NCI-H82 (cell line): ENCODE measurements around the gene TMEM9B.
A peak's percentile ranks its signal among the peaks of the same experiment; 100 is the strongest.
"Not testable (repeated sequence)": the region's sequence is repeated elsewhere in the genome, so short reads cannot be mapped to it uniquely, and the experiment has no call there.

Experiments
- DNase-seq: peaks from one replicate; lab custom pipeline; 2025; lab: John Stamatoyannopoulos, UW

The TMEM9B gene

DNA sequence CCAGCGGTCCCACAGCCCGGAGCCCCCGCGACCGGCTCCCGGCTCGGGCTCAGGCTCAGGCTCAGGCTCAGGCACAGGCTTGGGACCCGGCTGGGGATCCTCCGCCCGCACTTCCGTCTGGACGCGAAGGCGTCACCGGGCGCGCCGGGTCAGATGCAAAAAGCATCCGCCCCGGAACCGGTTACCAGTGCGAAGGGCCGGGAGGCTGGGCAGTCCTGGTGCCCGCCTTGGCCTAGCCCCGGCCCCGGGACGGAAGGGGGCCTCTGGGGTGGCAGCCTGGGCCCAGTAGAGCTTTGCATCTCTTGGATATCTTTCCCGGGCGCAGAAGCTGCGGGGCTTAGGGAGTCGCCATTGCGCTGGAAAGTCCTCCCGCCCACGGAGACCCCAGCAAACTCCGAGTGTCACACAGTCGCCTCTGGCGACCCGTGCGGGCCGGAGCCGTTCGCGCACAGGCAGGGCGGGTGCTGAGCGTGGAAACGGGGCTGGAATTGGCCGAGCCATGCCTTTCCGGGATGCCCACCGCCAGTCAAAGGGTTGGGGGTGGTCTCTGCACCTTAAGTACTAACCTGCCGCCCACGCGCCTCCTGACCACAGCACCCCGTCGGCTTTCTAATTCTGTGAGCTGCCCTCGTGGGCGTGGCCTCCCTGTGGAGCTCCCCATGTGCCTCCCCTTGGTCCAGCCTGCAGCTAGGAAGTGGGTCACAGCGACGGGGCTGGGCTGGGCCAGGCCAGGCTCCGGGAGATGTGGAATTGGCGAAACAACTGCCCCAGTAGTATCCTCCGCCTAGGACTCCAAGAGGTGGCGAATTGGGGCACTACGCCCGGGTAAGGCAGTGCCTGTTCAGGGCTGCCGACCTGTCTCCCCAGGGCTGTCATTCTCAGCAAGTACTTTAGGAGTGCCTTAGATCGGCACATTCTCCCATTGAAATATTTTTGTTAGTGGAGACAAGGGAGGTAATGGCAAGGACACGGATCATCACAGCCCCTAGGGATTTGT, at the start of gene TMEM9B:
Gene TMEM9B, minus strand, starts transcription at position 119 of the 997 bp plus-strand sequence. CDS start 129 bp downstream, outside the sequence.
- peak; percentile 83 for DNase-seq

- DNase-seq, result no peak
These were observed 49.1 kb upstream of the TMEM9B start for GRCh38 chr11:9013373-9013772.

DNA sequence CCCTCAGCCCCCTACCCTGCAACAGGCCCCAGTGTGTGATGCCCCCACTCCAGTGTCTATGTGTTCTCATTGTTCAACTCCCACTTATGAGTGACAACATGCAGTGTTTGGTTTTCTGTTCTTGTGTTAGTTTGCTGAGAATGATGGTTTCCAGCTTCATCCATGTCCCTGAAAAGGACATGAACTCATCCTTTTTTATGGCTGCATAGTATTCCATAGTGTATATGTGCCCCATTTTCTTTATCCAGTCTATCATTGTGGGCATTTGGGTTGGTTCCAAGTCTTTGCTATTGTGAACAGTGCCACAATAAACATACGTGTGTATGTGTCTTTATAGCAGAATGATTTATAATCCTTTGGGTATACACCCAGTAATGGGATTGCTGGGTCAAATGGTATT, 45.3 kb upstream of the TMEM9B start:
- DNase-seq, result not testable (repeated sequence)

GRCh38 chr11:9008661-9009060, 44.4 kb upstream of the TMEM9B start:
- no peak for DNase-seq

GRCh38 chr11:9008011-9008550, 43.8 kb upstream of the TMEM9B start:
- no peak for DNase-seq

- no peak for DNase-seq
These were observed 40.8 kb upstream of the TMEM9B start for GRCh38 chr11:9005087-9005486.

- peak; percentile 34 for DNase-seq
These were observed 40.1 kb upstream of the TMEM9B start for GRCh38 chr11:9004183-9004926.

DNA sequence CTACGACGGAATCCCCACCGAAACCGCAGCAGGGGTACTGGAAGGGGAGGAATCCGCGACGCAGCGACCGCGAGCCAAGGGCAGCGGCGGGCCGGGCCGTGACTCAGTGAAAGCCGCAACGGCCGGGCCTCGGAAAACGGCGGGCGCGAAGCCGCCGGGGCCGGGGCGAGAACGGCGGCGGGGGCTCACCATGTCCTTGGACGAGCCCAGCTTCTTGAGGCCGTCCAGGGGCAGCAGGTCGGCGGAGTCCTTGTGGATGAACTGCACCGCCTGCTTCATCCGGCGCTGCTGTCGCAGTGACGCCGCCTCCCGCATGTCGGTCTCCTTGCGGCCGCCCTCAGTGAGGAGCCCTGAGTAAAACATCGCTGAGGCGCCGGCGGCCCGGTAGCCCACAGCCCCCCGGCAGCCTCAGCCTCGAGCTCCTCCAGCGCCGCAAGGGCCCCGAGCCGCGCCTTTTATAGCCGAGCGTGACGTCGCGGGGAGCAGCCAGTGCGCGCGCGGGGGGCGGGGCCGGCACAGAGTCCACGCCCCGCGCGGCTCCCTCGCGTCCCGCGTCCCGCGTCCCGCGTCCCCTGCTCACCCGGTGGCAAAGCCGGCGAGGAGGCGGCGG, 39.4 kb upstream of the TMEM9B start, which contains the start of gene NRIP3:
Gene NRIP3, minus strand, starts transcription at position 429 of the 610 bp plus-strand sequence. Its CDS starts 66 bp downstream, at position 363.
- DNase-seq, result peak; percentile 75

DNA sequence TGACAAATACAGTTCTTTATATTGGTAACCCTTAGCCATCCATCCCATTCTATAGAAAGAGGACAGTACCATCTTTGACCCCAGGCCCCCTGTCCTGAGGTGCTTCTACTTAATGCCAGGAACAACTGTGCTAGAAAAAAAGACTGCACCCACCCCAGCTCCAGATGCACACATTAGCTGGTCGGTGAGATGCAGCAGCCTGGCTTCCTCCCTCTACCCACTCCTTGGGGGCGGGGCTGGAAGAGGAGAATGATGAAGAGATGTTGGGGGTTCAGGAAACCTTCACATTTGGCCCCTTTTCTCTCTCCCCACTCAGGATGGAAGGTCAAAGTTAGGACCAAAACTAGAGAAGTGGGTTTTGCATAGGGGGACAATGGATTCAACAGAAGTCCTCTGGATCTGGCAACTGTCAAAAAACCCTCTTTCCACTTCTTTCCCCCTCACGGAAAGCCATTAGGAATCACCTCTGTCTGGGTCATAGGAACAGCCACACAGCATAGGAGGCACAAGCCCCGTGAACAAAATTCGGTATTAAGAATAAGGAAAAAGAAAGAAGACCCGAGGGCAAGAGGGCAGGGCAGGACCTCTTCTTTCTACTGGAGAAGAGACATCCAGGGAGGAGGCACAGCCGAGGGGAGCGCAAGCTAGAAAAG, 38.8 kb upstream of the TMEM9B start:
- DNase-seq, result peak; percentile 25

GRCh38 chr11:9001736-9002135, 37.5 kb upstream of the TMEM9B start:
- DNase-seq, result no peak

DNA sequence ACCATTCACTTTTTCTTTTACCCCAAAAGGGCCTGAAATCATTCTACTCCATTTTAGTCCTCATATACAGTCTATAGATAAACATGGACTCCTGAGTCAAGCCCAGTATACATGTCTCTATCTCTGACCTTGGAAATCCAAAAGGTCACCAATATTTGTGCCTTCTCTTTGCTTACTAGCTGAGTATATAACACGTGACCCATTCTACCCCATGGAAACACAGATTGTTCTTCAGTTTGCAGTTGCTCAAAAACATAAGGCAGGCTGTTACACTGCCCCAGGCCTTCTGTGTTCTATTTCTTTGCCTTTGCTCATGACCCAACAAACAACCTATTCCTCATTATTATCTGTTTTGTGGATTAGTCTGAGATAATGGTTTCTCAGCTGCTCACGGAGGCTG, 33.8 kb upstream of the TMEM9B start:
- DNase-seq, result no peak

DNA sequence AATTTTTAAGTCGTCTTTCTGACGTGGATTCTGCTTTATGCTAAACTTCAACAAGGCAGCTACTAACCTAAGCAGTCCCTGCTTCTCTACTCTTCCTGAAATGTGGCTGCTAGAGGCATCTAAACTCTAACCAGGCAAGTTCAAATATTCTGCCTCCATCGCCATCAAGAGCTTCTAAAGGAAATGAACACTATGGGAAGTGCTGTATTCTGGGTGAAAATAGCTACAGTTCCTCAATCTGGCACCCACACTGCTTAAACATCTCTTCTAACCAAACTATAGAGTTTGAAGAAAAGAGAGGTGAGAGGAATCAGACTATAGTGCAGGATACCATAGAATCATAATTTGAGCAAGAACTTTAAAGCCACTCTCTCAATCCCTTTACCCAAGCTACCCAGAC, 33.2 kb upstream of the TMEM9B start:
- no peak for DNase-seq

DNA sequence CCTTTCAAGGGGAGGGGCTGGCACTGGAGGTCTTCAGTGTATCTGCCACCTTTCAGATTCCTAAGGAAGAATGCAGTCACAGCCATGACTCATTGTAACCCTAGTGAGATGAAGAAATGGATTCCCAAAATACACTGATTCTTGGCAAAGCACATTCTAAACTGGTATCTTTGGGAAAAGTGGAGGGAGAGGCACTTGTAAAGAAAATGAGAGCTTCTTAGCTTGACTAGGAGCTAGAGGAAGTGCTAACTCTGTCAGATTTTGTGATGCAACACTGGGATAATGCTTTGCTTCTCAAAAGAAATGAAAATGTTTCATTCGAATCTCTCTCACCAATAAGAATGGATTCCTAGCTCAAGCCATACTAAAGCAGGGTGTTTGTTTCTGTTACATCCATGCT, 25.2 kb upstream of the TMEM9B start:
- no peak for DNase-seq

- DNase-seq, result no peak
These were observed 24.3 kb upstream of the TMEM9B start for GRCh38 chr11:8988329-8989234.

DNA sequence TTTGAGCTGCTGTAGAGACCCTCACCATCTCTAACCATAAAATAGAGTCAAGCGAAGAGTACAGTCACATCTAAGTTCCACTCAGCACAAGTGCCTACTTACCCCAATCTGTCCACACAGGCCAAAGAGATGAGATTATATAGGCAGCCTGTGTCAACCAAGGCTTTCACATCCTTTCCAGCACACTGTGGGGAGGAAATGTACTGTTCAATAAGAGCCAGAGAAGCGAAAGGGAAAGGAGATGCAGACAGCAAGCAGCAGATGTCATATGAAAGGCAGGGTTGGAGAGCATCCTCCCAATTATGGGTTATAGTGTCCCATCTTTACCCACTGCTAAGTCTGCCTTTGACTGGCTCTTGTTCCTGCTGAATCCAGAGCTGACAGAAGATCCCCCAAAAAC, 23.2 kb upstream of the TMEM9B start:
- no peak for DNase-seq

- not testable (repeated sequence) for DNase-seq
These were observed 22.5 kb upstream of the TMEM9B start for GRCh38 chr11:8986772-8987171.

- DNase-seq, result no peak
These were observed 21.2 kb upstream of the TMEM9B start for GRCh38 chr11:8985462-8985861.

GRCh38 chr11:8983552-8983951, 19.3 kb upstream of the TMEM9B start:
- DNase-seq, result no peak

DNA sequence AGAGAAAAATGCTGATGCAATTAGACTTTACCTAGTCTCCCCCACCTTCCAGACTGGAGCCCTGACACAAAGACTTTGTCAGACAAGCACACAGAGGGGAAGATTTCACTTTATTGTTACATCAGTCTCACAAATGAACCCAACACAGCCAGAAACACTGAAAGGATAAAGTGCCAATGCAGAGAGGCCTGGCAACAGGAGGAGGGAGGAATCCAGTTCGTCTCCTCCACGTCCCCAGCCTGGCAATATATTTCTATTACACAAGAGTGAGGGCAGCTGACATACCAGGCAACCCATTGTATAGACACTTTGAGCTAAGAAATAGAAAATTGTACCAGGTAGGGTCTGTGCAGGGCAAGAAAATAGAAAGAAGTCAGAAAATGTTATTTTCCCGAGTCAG, 16.2 kb upstream of the TMEM9B start:
- DNase-seq, result no peak

GRCh38 chr11:8979365-8979764, 15.1 kb upstream of the TMEM9B start:
- not testable (repeated sequence) for DNase-seq
